H1 (cell line): ENCODE measurements around the gene POLD4. TPM values are rescaled to one million over a fixed set of nuclear protein-coding genes. Genes with fewer than 3 reads are reported as not detected.
A peak's percentile ranks its signal among the peaks of the same experiment; 100 is the strongest.

Experiments
- CBX8 ChIP-seq: fragments of 300-800, 300-1000 bp; sonication (generic); IDR thresholded peaks from 2 replicates; pipeline ENCODE4 v1.7.1; 2016; ENCODE audit warnings: low read depth, low read length, borderline replicate concordance
- CHD7 ChIP-seq: fragments of 300-600 bp; sonication (generic); IDR thresholded peaks from 2 replicates; pipeline ENCODE4 v1.7.1; 2012; ENCODE audit warnings: low read length, moderate library complexity, mild to moderate bottlenecking, inconsistent platforms; ENCODE audit not compliant: insufficient replicate concordance
- NANOG ChIP-seq: IDR thresholded peaks from 2 replicates; pipeline ENCODE4 v1.6.1; 2011; ENCODE audit warnings: low read length, low read depth, mild to moderate bottlenecking, inconsistent platforms; ENCODE audit not compliant: insufficient read depth, poor library complexity, severe bottlenecking
- RAD21 ChIP-seq, 2 experiments: IDR thresholded peaks in 1 of 2; conservative IDR thresholded peaks in 1 of 2; 2 replicates each; pipeline ENCODE4 v1.6.1; 2011; ENCODE audit warnings: low read depth in 2 of 2, low read length in 2 of 2, improper control_type of control experiment in 1 of 2, inconsistent platforms in 1 of 2, mild to moderate bottlenecking in 1 of 2, moderate library complexity in 1 of 2
- SP1 ChIP-seq: IDR thresholded peaks from 2 replicates; pipeline ENCODE4 v1.6.1; 2011; ENCODE audit warnings: low read depth, low read length
- SP2 ChIP-seq: IDR thresholded peaks from 2 replicates; pipeline ENCODE4 v1.6.1; 2012; ENCODE audit warnings: mild to moderate bottlenecking, low read length, inconsistent platforms
- polyA plus RNA-seq, 7 experiments: library from polyadenylated mRNA; depleted of rRNA in 3 of 7; stranded (reverse) in 5 of 7; unstranded in 2 of 7; fragments of >200 nt in 5 of 7; fragments of 200-250 nt in 2 of 7; gene quantifications; 1 replicate in 5 of 7; 2 replicates in 1 of 7; 4 replicates in 1 of 7; pipeline versions ENCODE4 v1.2.1 to v1.2.3, GENCODE V29; 2011 to 2013; ENCODE audit warnings: missing spikeins in 2 of 7, mixed read lengths in 2 of 7
- total RNA-seq: library from RNA; stranded (reverse); fragmentation: NEBNext Ultra II Directional; extraction: Animal tissue kit (Norgen Biotek cat#: 25700); gene quantifications from 2 replicates; pipeline ENCODE4 v1.2.1, GENCODE V29; 2021
- TF ChIP-seq, protein P1 (sequence below), 3 experiments: IDR thresholded peaks; 1 replicate in 2 of 3; 2 replicates in 1 of 3; pipeline versions ENCODE4 v1.5.1 to v1.6.1; 2011; ENCODE audit warnings: low read length in 3 of 3, mild to moderate bottlenecking in 3 of 3, inconsistent platforms in 2 of 3, low read depth in 1 of 3, moderate library complexity in 1 of 3; ENCODE audit not compliant: insufficient read depth in 1 of 3; ENCODE audit errors: control extremely low read depth in 1 of 3

The POLD4 gene
- total and polyA plus RNA-seq, 2 of the 8 experiments (the other 6 are each of a cell fraction or from before 2014, with no cell fraction given), result 21.2 to 46.7 TPM

DNA sequence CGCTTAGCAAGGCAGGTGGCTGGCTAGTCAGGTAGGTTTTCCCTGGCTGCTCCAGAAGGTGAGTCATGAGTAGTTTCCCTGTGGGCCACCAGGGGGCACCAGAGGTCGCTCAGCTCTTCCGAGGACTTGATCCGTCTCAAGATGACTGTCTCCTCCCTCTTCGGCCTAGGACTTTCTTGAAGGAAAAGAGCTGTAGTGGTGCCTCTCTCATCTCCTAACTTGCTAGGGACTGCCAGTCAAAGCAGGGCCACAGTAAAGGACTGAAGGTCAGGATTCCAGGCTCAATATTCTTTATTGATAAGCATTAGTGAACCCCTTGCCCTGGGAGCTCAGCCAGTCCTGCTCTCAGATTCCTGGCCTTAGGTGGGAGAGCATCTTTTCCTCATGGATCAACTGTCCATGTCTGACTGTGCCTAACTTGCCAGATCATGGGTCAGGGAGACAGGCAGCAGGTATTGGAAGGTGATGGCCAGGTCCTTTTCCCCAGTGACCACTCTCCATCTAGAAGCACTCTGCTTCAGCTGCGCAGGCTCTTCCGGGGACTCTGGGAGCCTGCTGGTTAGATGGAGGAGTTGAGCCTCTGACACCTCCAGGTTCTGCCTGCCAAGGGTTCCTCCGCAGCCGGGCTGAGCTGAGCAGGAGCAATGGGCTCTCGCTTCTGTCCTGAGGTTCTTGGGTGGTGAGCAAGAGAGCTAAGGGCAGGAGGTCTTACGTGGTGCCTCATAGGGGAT lies 1.9 kb downstream of the POLD4 start (continued):
- TF ChIP-seq, protein P1, sequence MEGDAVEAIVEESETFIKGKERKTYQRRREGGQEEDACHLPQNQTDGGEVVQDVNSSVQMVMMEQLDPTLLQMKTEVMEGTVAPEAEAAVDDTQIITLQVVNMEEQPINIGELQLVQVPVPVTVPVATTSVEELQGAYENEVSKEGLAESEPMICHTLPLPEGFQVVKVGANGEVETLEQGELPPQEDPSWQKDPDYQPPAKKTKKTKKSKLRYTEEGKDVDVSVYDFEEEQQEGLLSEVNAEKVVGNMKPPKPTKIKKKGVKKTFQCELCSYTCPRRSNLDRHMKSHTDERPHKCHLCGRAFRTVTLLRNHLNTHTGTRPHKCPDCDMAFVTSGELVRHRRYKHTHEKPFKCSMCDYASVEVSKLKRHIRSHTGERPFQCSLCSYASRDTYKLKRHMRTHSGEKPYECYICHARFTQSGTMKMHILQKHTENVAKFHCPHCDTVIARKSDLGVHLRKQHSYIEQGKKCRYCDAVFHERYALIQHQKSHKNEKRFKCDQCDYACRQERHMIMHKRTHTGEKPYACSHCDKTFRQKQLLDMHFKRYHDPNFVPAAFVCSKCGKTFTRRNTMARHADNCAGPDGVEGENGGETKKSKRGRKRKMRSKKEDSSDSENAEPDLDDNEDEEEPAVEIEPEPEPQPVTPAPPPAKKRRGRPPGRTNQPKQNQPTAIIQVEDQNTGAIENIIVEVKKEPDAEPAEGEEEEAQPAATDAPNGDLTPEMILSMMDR (IDR thresholded peaks at IDR 0.05; ENCODE audit: control extremely low read depth in 1 of 3, insufficient read depth in 1 of 3, low read depth in 1 of 3, low read length in 3 of 3), result peak; percentile 84 to 97 (median 89)
- no peak for TF ChIP-seq SP2
- TF ChIP-seq RAD21 (IDR thresholded peaks at IDR 0.05 in 1 of 2, conservative IDR thresholded peaks at IDR 0.05 in 1 of 2; ENCODE audit: low read depth in 2 of 2, low read length in 2 of 2), result peak; percentile 65 to 76
- no peak for TF ChIP-seq CBX8
- TF ChIP-seq CHD7, result no peak
- TF ChIP-seq SP1, result no peak
- TF ChIP-seq NANOG, result no peak
